ENCODE results near the gene ACMSD. TPM values are rescaled to one million over a fixed set of nuclear protein-coding genes. Genes with fewer than 3 reads are reported as not detected.

Gene ACMSD
- total and polyA plus RNA-seq, 2 experiments from 2014 or later = 0.11 TPM; not detected in 1

DNA sequence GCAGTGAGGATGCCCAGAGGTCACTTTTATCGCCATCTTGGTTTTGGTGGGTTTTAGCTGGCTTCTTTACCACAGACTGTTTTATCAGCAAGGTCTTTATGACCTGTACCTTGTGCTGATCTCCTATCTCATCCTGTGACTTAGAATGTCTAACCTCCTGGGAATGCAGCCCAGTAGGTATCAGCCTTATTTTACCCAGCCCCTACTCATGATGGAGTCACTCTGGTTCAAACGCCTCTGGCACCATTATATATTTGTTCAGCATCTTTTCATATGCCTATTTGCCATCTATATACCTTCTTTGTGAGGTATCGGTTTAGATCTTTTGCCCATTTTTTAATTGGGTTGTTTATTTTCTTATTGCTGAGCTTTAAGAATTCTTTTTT is 73.0 kb downstream of the ACMSD start:
- no peak overlapping the region for H3K4me3 Mint-ChIP-seq
- H3K9me3 Mint-ChIP-seq = peaks cover 14% of the 10 kb centered on the region; the same call in 2 of the 3 replicates
- ATAC-seq = no peak

GRCh38 chr2:134912361-134912760 is 73.9 kb downstream of the ACMSD start:
- Histone ChIP-seq H3K4me3 (no peak overlapping the region), H3F3A (replicated peaks; ENCODE audit: low read depth) (no peaks in the 10 kb centered on the region; the same call in 1 of the 2 replicates), H3K4me1 (ENCODE audit: insufficient read depth) (peaks cover 4% of the 10 kb centered on the region; the same call in 1 of the 2 replicates), H3K36me3 (ENCODE audit: insufficient read depth) (no peaks in the 10 kb centered on the region), H3K27ac (ENCODE audit: low read depth) (no peak overlapping the region), H4K20me1 (replicated peaks; ENCODE audit: insufficient read depth) (no peaks in the 10 kb centered on the region), H3K27me3 (ENCODE audit: insufficient read depth) (no peaks in the 10 kb centered on the region), H2AFZ (no peak overlapping the region), H3K4me2 (no peak overlapping the region), H3K9me2 (ENCODE audit: insufficient read depth) (0 out of 2 replicates have a peak, but pooled peaks cover 6% of the 10 kb centered on the region), H3K79me2 (replicated peaks; ENCODE audit: insufficient read depth) (0 out of 2 replicates have a peak, but pooled peaks cover 3% of the 10 kb centered on the region)
- H3K4me3 Mint-ChIP-seq = no peak overlapping the region
- DNase-seq (ENCODE audit: low spot score) = no peak
- peaks cover 3% of the 10 kb centered on the region; the same call in 1 of the 3 replicates for H3K4me1 Mint-ChIP-seq
- TF ChIP-seq EZH2 (IDR thresholded peaks at IDR 0.05; ENCODE audit: low read depth, unreplicated experiment) = no peak
- TF ChIP-seq JUNB (IDR thresholded peaks at IDR 0.05; ENCODE audit: unreplicated experiment) = no peak
- TF ChIP-seq POLR2AphosphoS5 (IDR thresholded peaks at IDR 0.05; ENCODE audit: low read depth) = no peak
- no peak overlapping the region for H3K27ac Mint-ChIP-seq
- H3K36me3 Mint-ChIP-seq (ENCODE audit: low read depth) = no peaks in the 10 kb centered on the region
- no peaks in the 10 kb centered on the region for H3K27me3 Mint-ChIP-seq (ENCODE audit: insufficient read depth, low read depth, poor library complexity)
- H3K9me3 Mint-ChIP-seq = peaks cover 14% of the 10 kb centered on the region; the same call in 2 of the 3 replicates
- ATAC-seq = no peak

More for the DNA sequence above, 73.0 kb downstream of the ACMSD start:
- no peaks in the 10 kb centered on the region for H3K4me1 ChIP-seq (ENCODE audit: insufficient read depth)
- H4K20me1 ChIP-seq (replicated peaks; ENCODE audit: insufficient read depth) = no peaks in the 10 kb centered on the region
- DNase-seq (ENCODE audit: low spot score) = no peak
- no peaks in the 10 kb centered on the region for H3K36me3 ChIP-seq (ENCODE audit: insufficient read depth)
- H3K9me2 ChIP-seq (ENCODE audit: insufficient read depth) = 0 out of 2 replicates have a peak, but pooled peaks cover 6% of the 10 kb centered on the region
- Mint-ChIP-seq H3K4me1 (no peaks in the 10 kb centered on the region), H3K27ac (no peak overlapping the region), H3K36me3 (ENCODE audit: low read depth) (no peaks in the 10 kb centered on the region), H3K27me3 (ENCODE audit: insufficient read depth, low read depth, poor library complexity) (no peaks in the 10 kb centered on the region)
- H3K4me2 ChIP-seq = no peak overlapping the region
- no peak overlapping the region for H2AFZ ChIP-seq
- TF ChIP-seq EZH2 (IDR thresholded peaks at IDR 0.05; ENCODE audit: low read depth, unreplicated experiment) = no peak
- H3K4me3 ChIP-seq = no peak overlapping the region
- H3K27me3 ChIP-seq (ENCODE audit: insufficient read depth) = no peaks in the 10 kb centered on the region
- H3K27ac ChIP-seq (ENCODE audit: low read depth) = no peak overlapping the region
- H3F3A ChIP-seq (replicated peaks; ENCODE audit: low read depth) = no peaks in the 10 kb centered on the region
- H3K79me2 ChIP-seq (replicated peaks; ENCODE audit: insufficient read depth) = no peaks in the 10 kb centered on the region

DNA sequence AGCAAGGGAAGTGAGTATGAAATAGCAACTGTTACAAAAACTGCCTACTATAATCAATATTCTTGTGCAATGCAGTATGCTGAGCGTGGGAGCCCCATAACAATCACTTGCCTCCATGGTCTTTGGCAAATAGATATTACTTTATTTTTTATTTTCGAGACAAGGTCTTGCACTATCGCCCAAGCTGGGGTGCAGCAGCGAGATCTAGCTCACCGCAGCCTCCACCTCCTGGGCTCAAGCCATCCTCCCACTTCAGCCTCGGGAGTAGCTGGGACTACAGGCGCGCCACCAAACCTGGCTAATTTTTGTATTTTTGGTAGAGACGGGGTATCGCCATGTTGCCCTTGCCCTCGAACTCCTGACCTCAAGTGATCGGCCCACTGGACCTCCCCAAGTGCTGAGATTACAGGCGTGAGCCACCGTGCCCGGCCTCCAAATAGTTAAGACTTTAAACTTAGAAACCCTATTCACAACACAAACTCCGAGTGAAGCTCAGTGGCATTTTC is 79.0 kb downstream of the ACMSD start:
- Mint-ChIP-seq H3K4me1 (peaks cover 12% of the 10 kb centered on the region), H3K9me3 (peaks cover 10% of the 10 kb centered on the region), H3K36me3 (ENCODE audit: low read depth) (peaks cover 13% of the 10 kb centered on the region; the same call in 2 of the 3 replicates), H3K27ac (peak overlapping the region; percentile 98), H3K27me3 (ENCODE audit: insufficient read depth, low read depth, poor library complexity) (peaks cover 14% of the 10 kb centered on the region), H3K4me3 (peak overlapping the region; percentile 95)
- no peaks in the 10 kb centered on the region for H3K9me2 ChIP-seq (ENCODE audit: insufficient read depth)
- peaks cover 27% of the 10 kb centered on the region for H4K20me1 ChIP-seq (replicated peaks; ENCODE audit: insufficient read depth)
- peak overlapping the region; percentile 91 for H3K4me2 ChIP-seq
- no peaks in the 10 kb centered on the region for H3K36me3 ChIP-seq (ENCODE audit: insufficient read depth)
- H3K27me3 ChIP-seq (ENCODE audit: insufficient read depth) = no peaks in the 10 kb centered on the region
- peaks cover 26% of the 10 kb centered on the region for H3K4me1 ChIP-seq (ENCODE audit: insufficient read depth)
- peak overlapping the region; percentile 91 for H3K4me3 ChIP-seq
- peaks cover 5% of the 10 kb centered on the region for H3F3A ChIP-seq (replicated peaks; ENCODE audit: low read depth)
- peaks cover 40% of the 10 kb centered on the region for H3K79me2 ChIP-seq (replicated peaks; ENCODE audit: insufficient read depth)
- no peak for ATAC-seq
- DNase-seq (ENCODE audit: low spot score) = peak; percentile 12
- H2AFZ ChIP-seq = peak overlapping the region; percentile 97
- H3K27ac ChIP-seq (ENCODE audit: low read depth) = peak overlapping the region; percentile 99
- TF ChIP-seq ZNF462 (CRISPR knock-in tag; IDR thresholded peaks at IDR 0.05) (no peak), JUNB (IDR thresholded peaks at IDR 0.05; ENCODE audit: unreplicated experiment) (no peak), ZNF331 (CRISPR knock-in tag; IDR thresholded peaks at IDR 0.05; ENCODE audit: low read depth) (no peak), ETS1 (IDR thresholded peaks at IDR 0.05) (no peak), ZNF114 (CRISPR knock-in tag; IDR thresholded peaks at IDR 0.05) (no peak), STAT1 (IDR thresholded peaks at IDR 0.05; ENCODE audit: unreplicated experiment) (no peak), NANOG (IDR thresholded peaks at IDR 0.05; ENCODE audit: borderline replicate concordance) (no peak)

Data from GM23338 (cell line).